A673 (cell line): ENCODE measurements around the gene USP16. TPM values are rescaled to one million over a fixed set of nuclear protein-coding genes. Genes with fewer than 3 reads are reported as not detected.

Source experiments
- BruUV-seq: library from RNA; stranded (reverse); fragments of 400-500 nt; replicated peaks from 2 replicates; lab custom pipeline; 2021; lab: Mats Ljungman, UMichigan
- CTCF ChIA-PET: fragments of 300-600 bp; sonication (Branson Sonifier 250); formaldehyde crosslinking; loops from one replicate; lab custom pipeline; 2022; ENCODE audit warnings: antibody characterized with exemption; lab: Charles Lee
- POLR2A ChIA-PET: fragments of 300-600 bp; sonication (Branson Sonifier 250); formaldehyde crosslinking; loops from one replicate; lab custom pipeline; 2022; ENCODE audit warnings: antibody characterized with exemption; ENCODE audit not compliant: low non-redundant PET; lab: Charles Lee
- DNase-seq: peaks from one replicate; pipeline ENCODE4 v3.0.0-alpha.2; 2015; ENCODE audit warnings: low spot score
- H3K27ac ChIP-seq: fragments of 200-600 bp; sonication (generic); 2 replicates; pipeline ENCODE4 v1.5.1; 2016; ENCODE audit warnings: mixed run types, low read depth, mild to moderate bottlenecking, mixed read lengths, antibody characterized with exemption, low read length; ENCODE audit not compliant: poor library complexity, severe bottlenecking
- H3K27me3 ChIP-seq: fragments of 200-600 bp; sonication (generic); replicated peaks from 2 replicates; pipeline ENCODE4 v1.6.1; 2017; ENCODE audit warnings: mixed run types, low read depth, mild to moderate bottlenecking, mixed read lengths, antibody characterized with exemption, low read length; ENCODE audit not compliant: insufficient read depth, poor library complexity
- H3K36me3 ChIP-seq: fragments of 200-600 bp; sonication (generic); 2 replicates; pipeline ENCODE4 v1.6.1; 2016; ENCODE audit warnings: mixed run types, mild to moderate bottlenecking, mixed read lengths, antibody characterized with exemption, low read length; ENCODE audit not compliant: insufficient read depth, poor library complexity, severe bottlenecking
- H3K4me1 ChIP-seq: fragments of 200-600 bp; sonication (generic); 2 replicates; pipeline ENCODE4 v1.6.1; 2017; ENCODE audit warnings: mixed run types, mild to moderate bottlenecking, mixed read lengths, antibody characterized with exemption, low read length; ENCODE audit not compliant: insufficient read depth, poor library complexity, severe bottlenecking
- H3K4me3 ChIP-seq: fragments of 200-600 bp; sonication (generic); 2 replicates; pipeline ENCODE4 v1.5.1; 2016; ENCODE audit warnings: low read depth, mixed run types, mild to moderate bottlenecking, mixed read lengths, low read length; ENCODE audit not compliant: poor library complexity, severe bottlenecking
- H3K9me3 ChIP-seq: fragments of 200-600 bp; sonication (generic); 2 replicates; pipeline ENCODE4 v1.6.1; 2016; ENCODE audit warnings: mixed run types, low read depth, mild to moderate bottlenecking, mixed read lengths, antibody characterized with exemption, low read length; ENCODE audit not compliant: poor library complexity, severe bottlenecking
- CTCF ChIP-seq: fragments of 300-800, 200-600 bp; sonication (generic); conservative IDR thresholded peaks from 2 replicates; pipeline ENCODE4 v1.5.1; 2017; ENCODE audit warnings: low read depth, mild to moderate bottlenecking, antibody characterized with exemption, low read length, moderate library complexity, mixed read lengths
- EZH2 ChIP-seq: fragments of 200-600 bp; sonication (generic); IDR thresholded peaks from 2 replicates; pipeline ENCODE4 v1.6.1; 2017; ENCODE audit warnings: borderline replicate concordance, low read depth, mild to moderate bottlenecking, mixed read lengths, antibody characterized with exemption, low read length; ENCODE audit not compliant: poor library complexity, severe bottlenecking
- intact Hi-C: fragments of 100-400 bp; cut with micrococcal nuclease; formaldehyde crosslinking; loops from one replicate; pipeline ENCODE4 v1.10.0; 2022; ENCODE audit not compliant: unreplicated experiment
- total RNA-seq: library from RNA; stranded (reverse); gene quantifications from 2 replicates; pipeline ENCODE4 v1.2.3, GENCODE V29; 2021

USP16 gene
- total RNA-seq, 1 experiment from 2014 or later, result 40.6 TPM

GRCh38 chr21:29082046-29082815, 57.8 kb downstream of the USP16 start:
- no peak for DNase-seq
- H3K4me3 ChIP-seq, result no peak overlapping the region
- no peak for TF ChIP-seq CTCF
- TF ChIP-seq EZH2, result no peak
- H3K36me3 ChIP-seq, result no peaks in the 10 kb centered on the region
- BruUV-seq, result no TSS peak
- ChIA-PET POLR2A (no interaction called here), CTCF (no interaction called here)
- peaks cover 11% of the 10 kb centered on the region for H3K4me1 ChIP-seq
- H3K9me3 ChIP-seq, result no peaks in the 10 kb centered on the region
- H3K27ac ChIP-seq, result no peak overlapping the region
- no peaks in the 10 kb centered on the region for H3K27me3 ChIP-seq
- intact Hi-C loops, result no loop called here

GRCh38 chr21:29083306-29083705, 58.8 kb downstream of the USP16 start:
- Histone ChIP-seq H3K27ac (no peak overlapping the region), H3K27me3 (no peaks in the 10 kb centered on the region), H3K36me3 (no peaks in the 10 kb centered on the region), H3K9me3 (no peaks in the 10 kb centered on the region), H3K4me3 (no peak overlapping the region), H3K4me1 (peaks cover 11% of the 10 kb centered on the region)
- intact Hi-C loops, result no loop called here
- no peak for DNase-seq
- POLR2A ChIA-PET, result no interaction called here
- no peak for TF ChIP-seq CTCF
- no peak for TF ChIP-seq EZH2
- no TSS peak for BruUV-seq
- CTCF ChIA-PET, result no interaction called here

GRCh38 chr21:29084372-29084771, 59.9 kb downstream of the USP16 start:
- Histone ChIP-seq H3K27ac (no peak overlapping the region), H3K27me3 (no peaks in the 10 kb centered on the region), H3K9me3 (no peaks in the 10 kb centered on the region), H3K4me3 (no peak overlapping the region), H3K36me3 (no peaks in the 10 kb centered on the region), H3K4me1 (peaks cover 8% of the 10 kb centered on the region)
- POLR2A ChIA-PET, result no interaction called here
- no peak for DNase-seq
- intact Hi-C loops, result no loop called here
- no TSS peak for BruUV-seq
- CTCF ChIA-PET, result no interaction called here
- TF ChIP-seq CTCF (no peak), EZH2 (no peak)
